NCI-H1105 (cell line): ENCODE results near the gene C11orf24.
A peak's percentile ranks its signal among the peaks of the same experiment; 100 is the strongest.

Experiments used
- DNase-seq: peaks from one replicate; lab custom pipeline; 2025; lab: John Stamatoyannopoulos, UW

C11orf24 gene

GRCh38 chr11:68271781-68272608, at the start of gene C11orf24:
Gene C11orf24, minus strand, starts transcription at chr11:68271973. Its CDS starts 8,206 bp downstream, at chr11:68263767.
- DNase-seq = peak; percentile 90

GRCh38 chr11:68317147-68317785, 45.5 kb upstream of the C11orf24 start:
- DNase-seq = no peak

- DNase-seq = no peak
These were observed 43.6 kb upstream of the C11orf24 start for GRCh38 chr11:68315171-68315920.

GRCh38 chr11:68314203-68315170, 42.7 kb upstream of the C11orf24 start:
- DNase-seq = no peak

- no peak for DNase-seq
These were observed 41.9 kb upstream of the C11orf24 start for GRCh38 chr11:68313574-68314202.

- DNase-seq = peak; percentile 36
These were observed 41.2 kb upstream of the C11orf24 start for GRCh38 chr11:68312780-68313573.

GRCh38 chr11:68312117-68312779, 40.5 kb upstream of the C11orf24 start, which contains the start of gene LRP5:
Gene LRP5, plus strand, starts transcription at chr11:68312591. Its CDS starts 124 bp downstream, at chr11:68312715.
- peak; percentile 32 for DNase-seq

GRCh38 chr11:68311160-68312116, 39.7 kb upstream of the C11orf24 start:
- no peak for DNase-seq

- DNase-seq = no peak
These were observed 37.9 kb upstream of the C11orf24 start for GRCh38 chr11:68309621-68310185.

- DNase-seq = no peak
These were observed 36.3 kb upstream of the C11orf24 start for GRCh38 chr11:68308068-68308467.

GRCh38 chr11:68306636-68307035, 34.9 kb upstream of the C11orf24 start:
- no peak for DNase-seq

GRCh38 chr11:68303982-68304780, 32.4 kb upstream of the C11orf24 start:
- no peak for DNase-seq

- no peak for DNase-seq
These were observed 31.3 kb upstream of the C11orf24 start for GRCh38 chr11:68303083-68303482.

- no peak for DNase-seq
These were observed 30.9 kb upstream of the C11orf24 start for GRCh38 chr11:68302670-68303069.

- DNase-seq = no peak
These were observed 30.5 kb upstream of the C11orf24 start for GRCh38 chr11:68302256-68302655.

GRCh38 chr11:68300076-68300830, 28.5 kb upstream of the C11orf24 start:
- DNase-seq = no peak
